GM13976 (cell line): Measurements from ENCODE around the gene HOXA4.

ENCODE experiments used
- DNase-seq: peaks from one replicate; pipeline ENCODE4 v3.0.0; 2012; ENCODE audit warnings: low spot score
- in situ Hi-C: fragments of 300-500 bp; cut with MboI; formaldehyde crosslinking; loops from one replicate; pipeline ENCODE4 v1.12.0; 2022; ENCODE audit warnings: low sequenced_read_pairs, mixed read lengths, inconsistent platforms; ENCODE audit not compliant: unreplicated experiment
- TF ChIP-seq, protein P1 (sequence below): IDR thresholded peaks from 2 replicates; pipeline ENCODE4 v1.5.1; 2012; ENCODE audit warnings: borderline replicate concordance, mild to moderate bottlenecking; ENCODE audit not compliant: insufficient read depth; ENCODE audit errors: extremely low read depth, missing control alignments, control extremely low read depth

Gene HOXA4

GRCh38 chr7:27161214-27161720 lies 30.7 kb upstream of the HOXA4 start:
- in situ Hi-C loops, result loop anchor here (10.0 to 25.0 kb wide), 2 partner anchors 649 to 1296 kb away; no protein-coding TSS in a partner anchor
- TF ChIP-seq, protein P1, sequence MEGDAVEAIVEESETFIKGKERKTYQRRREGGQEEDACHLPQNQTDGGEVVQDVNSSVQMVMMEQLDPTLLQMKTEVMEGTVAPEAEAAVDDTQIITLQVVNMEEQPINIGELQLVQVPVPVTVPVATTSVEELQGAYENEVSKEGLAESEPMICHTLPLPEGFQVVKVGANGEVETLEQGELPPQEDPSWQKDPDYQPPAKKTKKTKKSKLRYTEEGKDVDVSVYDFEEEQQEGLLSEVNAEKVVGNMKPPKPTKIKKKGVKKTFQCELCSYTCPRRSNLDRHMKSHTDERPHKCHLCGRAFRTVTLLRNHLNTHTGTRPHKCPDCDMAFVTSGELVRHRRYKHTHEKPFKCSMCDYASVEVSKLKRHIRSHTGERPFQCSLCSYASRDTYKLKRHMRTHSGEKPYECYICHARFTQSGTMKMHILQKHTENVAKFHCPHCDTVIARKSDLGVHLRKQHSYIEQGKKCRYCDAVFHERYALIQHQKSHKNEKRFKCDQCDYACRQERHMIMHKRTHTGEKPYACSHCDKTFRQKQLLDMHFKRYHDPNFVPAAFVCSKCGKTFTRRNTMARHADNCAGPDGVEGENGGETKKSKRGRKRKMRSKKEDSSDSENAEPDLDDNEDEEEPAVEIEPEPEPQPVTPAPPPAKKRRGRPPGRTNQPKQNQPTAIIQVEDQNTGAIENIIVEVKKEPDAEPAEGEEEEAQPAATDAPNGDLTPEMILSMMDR, result peak; percentile 15
- DNase-seq, result no peak

- TF ChIP-seq, protein P1, result peak; percentile 98
- DNase-seq, result peak; percentile 90
- in situ Hi-C loops, result loop anchor here (10.0 to 25.0 kb wide), 2 partner anchors 648 to 1296 kb away; no protein-coding TSS in a partner anchor
Measured at GRCh38 chr7:27160546-27161213, 30.1 kb upstream of the HOXA4 start.

DNA sequence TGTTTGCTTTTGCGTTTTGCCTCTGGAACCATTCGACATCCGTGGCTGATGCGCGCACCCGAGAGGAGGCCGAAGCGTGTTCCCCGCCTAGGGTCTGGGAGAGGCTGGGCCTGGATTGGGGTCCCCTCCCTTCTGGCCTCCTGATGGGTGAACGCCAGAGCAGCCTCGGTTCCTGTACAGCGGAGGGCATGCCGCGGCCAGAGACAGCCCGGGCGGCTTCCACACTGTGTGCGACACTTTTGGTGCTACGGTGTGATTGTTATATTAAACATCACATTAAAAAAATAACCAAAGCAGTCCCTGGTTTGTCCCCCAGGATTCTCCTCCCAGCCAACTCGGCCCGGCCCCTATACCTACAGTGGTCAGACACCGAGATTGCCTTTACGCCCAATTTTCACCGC lies 29.6 kb upstream of the HOXA4 start:
- TF ChIP-seq, protein P1, result no peak
- DNase-seq, result no peak
- in situ Hi-C loops, result loop anchor here (10.0 to 25.0 kb wide), 2 partner anchors 648 to 1295 kb away; no protein-coding TSS in a partner anchor

GRCh38 chr7:27159266-27160144 lies 28.9 kb upstream of the HOXA4 start:
- DNase-seq, result no peak
- TF ChIP-seq, protein P1, result no peak
- in situ Hi-C loops, result loop anchor here (5.0 to 25.0 kb wide), 5 partner anchors 305 to 1295 kb away; no protein-coding TSS in a partner anchor

- in situ Hi-C loops, result loop anchor here (5.0 to 25.0 kb wide), 4 partner anchors 304 to 784 kb away; no protein-coding TSS in a partner anchor
- TF ChIP-seq, protein P1, result no peak
- no peak for DNase-seq
Measured at GRCh38 chr7:27158436-27159265, 28.1 kb upstream of the HOXA4 start.
